22Rv1 (cell line): ENCODE data around the gene SCN8A.

ENCODE experiments used
- CTCF ChIP-seq: fragments of 450-650 bp; IDR thresholded peaks from 2 replicates; pipeline ENCODE4 v1.5.1; 2017; ENCODE audit warnings: mild to moderate bottlenecking
- ZFX ChIP-seq: fragments of 450-650 bp; IDR thresholded peaks from 2 replicates; pipeline ENCODE4 v1.6.1; 2017; ENCODE audit warnings: antibody characterized with exemption, borderline replicate concordance

DNA sequence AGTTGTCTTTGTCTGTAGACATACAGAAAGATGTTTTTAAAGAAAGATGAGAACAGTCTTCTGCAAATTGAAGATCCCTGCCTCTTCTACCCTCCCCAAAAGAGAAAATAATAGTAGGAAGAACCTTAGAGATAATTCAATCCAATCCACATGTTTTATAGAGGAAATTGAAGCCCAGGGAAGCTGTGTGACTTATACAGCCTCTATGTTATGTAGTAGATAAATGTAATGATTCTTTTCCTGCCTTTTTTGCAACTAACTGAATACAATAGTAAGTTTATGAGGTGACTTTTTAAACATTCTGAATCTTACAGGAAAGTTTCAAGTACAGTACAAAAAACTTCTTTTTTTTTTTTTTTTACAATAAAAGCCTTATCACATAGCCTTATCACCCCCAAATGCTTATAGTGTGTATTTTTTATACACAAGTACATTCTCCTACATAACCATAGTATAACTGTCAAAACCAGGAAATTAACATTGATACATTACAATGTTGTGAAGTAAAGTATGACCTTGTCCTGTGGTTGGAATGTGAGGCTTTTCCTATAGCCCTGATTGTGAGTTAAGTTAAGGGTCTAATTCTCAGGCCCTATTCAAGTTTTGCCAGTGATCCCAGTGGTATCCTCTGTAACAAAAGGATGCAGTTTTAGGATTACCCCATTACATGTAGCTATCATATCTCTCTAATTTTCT lies 163.1 kb downstream of the SCN8A start:
- TF ChIP-seq CTCF: no peak
- no peak for TF ChIP-seq ZFX
